GM19043 (cell line): Measurements from ENCODE around the gene SMOC2.

Experiments used
- ATAC-seq: cut with Tn5 transposase; IDR thresholded peaks from one replicate; pipeline ENCODE4 v1.9.1; 2021; ENCODE audit warnings: low read depth; ENCODE audit not compliant: unreplicated experiment

SMOC2 gene

DNA sequence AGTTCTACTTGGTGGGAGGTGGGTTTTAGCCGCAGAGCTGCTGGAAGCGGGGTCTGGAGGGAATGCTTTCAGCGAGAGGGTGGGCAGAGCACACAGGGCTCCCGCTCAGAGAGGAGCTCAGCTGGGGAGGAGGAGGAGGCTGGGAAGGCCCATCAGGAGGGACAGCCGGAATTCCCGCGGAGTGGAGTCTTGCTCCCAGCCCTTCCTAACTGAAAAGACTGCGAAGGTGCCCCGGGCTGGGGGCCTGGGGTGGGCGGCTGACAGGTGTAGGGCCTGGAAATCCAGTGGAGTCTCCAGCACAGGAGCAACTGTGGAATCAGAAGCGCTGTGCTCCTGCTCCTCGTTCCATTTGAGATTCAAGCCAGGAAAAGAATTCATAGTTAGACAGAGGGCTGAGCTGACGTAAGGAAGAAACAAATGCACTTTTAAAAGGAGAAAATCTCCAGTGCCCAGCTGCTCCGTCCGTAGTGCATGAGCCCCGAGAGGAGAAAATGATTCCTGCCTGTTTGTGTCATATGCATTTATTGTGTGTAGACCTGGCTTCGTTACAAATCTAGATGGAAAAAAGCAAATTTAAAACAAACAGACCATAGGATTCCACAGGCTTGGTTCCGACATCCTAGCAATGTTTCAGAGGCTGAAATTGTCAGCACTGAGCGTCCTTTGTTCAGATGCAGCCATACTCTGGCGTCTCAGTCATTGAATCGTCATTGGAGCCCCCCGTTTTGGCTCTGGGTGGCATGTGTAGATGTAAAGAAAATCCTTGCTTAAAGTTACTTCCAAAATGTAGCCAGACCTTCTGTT lies 197.7 kb downstream of the SMOC2 start:
- ATAC-seq, result no peak

DNA sequence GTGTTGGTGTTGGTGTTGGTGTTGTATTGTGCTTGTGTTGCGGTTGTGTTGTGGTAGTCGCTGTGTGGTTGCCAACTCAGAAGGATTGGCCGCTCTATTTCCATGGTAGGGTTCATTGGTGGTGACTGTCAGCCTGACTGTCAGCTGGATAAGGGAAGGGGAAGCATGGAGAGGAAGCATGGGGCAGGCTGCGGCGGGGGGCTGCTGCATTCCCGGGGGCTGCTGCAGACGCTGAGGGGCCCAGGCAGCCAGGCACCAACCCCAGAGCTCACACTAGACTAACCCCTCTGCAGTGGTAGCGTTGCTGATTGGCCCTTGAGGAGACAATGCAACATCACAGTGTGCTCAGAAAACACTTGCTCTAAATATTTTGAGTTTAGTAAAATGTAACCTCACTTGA lies 199.2 kb downstream of the SMOC2 start:
- no peak for ATAC-seq

DNA sequence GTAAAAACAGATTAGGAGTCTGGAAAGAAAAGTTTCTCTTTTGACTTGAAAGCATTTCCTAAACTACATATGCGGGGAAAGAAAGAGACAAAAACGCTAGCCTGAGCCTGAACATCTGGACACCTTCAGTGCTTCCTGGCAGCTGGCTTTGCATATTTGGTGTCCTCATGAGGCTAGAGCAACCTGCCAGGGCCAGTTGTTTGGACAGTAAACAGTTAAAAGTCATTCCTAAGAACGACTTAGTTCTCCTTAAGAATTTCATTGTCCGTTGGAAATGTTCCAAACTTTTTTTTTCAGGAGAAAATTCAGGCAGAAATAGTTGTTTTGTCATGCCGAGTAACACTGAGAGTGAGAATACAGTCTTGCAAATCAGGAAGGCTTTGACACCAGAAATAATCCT lies 199.8 kb downstream of the SMOC2 start:
- no peak for ATAC-seq

DNA sequence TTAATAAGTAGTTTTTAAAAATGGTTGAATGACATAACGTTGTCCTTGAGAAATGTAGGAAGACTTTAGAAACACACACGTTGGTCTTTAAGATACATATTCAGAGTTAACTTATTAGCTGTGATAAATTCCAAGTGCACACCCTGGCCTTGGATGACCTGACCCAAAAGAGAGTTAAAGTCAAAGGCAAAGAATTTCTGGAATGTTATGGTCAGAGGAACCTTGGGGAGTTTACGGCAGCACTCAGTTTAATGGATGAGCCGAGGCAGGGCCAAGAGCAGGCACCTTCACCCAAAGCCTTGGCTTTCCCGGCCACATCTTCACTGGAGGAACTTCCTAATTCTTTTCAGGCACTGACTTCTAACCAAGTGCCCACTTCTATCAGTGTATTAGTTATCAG lies 200.5 kb downstream of the SMOC2 start:
- ATAC-seq, result no peak

DNA sequence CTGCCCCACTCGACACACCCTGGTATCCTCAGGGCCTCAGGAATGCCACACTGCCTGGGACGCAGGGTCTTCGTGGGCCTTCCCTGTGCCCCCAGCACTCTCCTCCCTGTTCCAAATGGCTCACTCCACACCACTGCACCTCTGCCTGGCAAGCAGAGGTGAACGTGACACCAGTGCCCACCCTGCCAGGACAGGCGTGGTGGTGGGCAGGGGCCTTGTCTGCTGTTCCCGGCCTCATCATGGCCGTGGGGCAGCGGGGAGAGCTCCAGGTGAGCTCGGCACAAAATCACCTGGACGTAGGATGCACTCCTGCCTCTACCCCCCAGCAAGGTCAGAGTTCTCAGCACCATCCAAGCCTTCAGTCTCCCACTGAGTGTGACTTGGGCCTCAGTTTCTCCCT lies 202.4 kb downstream of the SMOC2 start:
- ATAC-seq, result no peak

DNA sequence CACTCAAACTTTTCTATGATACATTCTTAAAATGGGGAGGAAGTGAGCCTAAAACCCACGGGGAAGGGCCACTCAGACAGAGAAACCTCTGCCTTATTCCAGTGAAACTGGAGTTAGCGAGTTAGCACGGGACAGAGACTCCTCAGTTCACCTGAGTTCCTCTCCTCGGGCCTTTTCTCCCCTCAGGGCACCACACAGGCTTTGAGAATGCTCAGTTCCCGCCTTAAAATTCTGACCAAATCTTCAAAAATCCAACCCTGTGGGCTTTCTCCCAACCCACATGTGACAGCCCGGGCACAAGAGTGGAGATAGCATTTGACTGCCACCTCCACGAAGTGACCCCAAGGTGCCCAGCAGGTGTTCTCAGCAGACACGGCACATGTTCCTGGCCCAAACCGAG lies 204.3 kb downstream of the SMOC2 start:
- no peak for ATAC-seq

DNA sequence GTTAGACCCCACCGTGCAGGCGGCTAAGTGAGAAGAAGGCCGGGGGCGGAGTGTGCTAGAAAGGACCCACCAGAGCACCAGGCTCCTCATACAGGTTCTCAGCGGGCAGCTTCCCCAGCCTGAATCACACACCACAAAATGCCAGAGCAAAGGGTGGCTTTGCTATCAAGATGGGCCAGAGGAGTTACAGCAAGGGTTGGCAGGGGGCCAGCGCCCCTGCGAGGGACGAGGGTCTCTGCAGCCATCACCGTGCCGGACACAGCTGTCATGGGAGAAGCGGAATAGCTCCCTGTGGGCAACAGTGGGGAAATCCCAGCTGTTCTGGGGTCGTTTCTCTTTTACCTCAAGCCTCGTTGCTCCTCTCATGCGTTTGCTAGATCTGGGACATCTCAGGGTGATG lies 206.3 kb downstream of the SMOC2 start:
- no peak for ATAC-seq

DNA sequence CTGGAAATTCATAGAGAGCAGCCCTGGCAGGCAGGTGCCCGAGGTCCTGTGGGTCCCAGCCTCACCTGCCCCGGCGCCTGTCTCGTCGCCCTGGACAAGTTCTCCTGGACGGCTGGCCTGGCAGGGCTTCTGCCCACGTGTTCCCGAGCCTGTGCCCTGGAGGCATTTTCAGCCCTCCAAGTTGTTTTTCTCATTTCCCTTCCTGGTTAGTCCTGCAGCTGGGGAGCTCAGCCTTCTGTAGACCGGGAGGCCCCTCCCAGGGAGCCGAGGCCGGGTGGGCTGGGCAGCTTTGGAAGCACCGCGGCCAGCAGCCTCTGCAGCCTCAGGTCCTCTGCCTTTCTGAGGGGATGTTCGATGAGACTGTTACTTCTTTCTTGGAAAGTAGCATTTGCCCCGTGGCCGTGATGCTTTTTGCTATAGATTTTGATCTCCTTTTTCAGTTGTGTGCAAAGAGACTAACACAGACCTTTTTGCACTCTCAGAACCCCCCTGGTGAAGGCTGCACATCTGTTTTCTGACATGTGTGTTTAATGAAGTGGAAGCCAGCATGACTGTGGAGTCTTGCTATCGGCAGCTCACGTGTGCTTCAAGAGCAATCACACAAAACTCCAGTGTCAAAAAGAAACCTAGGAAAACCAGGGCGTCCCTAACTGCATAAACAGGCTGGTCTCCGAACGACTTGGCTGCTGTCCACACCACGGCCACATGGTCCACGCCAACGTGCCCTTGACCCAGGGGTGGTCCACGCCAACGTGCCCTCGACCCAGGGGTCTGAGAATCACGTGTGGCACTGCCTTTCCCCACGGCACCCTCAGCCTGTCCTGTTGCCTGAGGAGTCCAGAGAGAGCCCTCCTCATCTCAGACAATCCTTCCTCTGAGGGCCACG lies 207.5 kb downstream of the SMOC2 start:
- ATAC-seq, result no peak

DNA sequence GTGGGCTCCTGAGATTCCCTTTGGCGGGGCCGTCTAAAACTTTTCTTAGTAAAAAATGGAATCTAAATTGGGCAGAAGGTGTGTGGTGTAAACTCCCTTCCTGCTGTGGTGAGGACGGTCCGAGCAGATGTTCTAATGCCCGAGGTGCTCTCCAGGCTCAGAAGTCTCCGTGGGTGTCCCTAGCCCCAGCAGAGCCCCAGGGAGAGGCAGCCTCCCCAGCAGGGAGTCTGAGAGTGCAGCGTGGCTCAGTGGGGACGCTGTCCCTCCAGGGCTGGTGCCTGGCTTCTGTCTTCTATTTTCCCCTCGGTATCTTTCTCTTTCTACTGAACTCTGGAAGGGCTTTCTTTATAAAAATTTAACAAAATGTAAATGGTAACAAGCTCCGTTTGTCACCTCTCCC lies 208.2 kb downstream of the SMOC2 start:
- ATAC-seq, result no peak

DNA sequence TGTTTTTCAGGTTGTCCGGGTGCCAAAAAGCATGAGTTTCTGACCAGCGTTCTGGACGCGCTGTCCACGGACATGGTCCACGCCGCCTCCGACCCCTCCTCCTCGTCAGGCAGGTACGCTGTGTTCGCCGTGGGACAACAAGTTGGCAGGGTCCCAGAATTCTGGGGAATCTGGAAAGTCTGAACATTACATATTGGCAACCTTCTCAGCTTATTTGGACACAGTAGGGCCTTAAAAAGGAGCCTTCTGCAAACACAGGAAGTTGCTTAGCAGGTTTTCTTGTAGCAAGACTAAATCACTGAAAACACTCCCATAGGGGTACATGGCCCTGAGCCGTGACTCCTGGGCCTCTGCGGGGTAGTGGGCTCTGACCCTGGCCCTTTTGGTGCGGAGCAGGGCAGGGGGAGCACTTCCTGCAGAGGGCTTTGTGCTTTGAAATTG lies 209.7 kb downstream of the SMOC2 start:
- no peak for ATAC-seq

GRCh38 chr6:168655462-168656152 lies 214.6 kb downstream of the SMOC2 start:
- ATAC-seq, result no peak

GRCh38 chr6:168658059-168658458 lies 217.1 kb downstream of the SMOC2 start:
- ATAC-seq, result no peak

GRCh38 chr6:168660400-168660945 lies 219.5 kb downstream of the SMOC2 start:
- no peak for ATAC-seq

GRCh38 chr6:168662301-168662936 lies 221.4 kb downstream of the SMOC2 start:
- no peak for ATAC-seq

GRCh38 chr6:168663041-168663440 lies 222.1 kb downstream of the SMOC2 start:
- no peak for ATAC-seq

DNA sequence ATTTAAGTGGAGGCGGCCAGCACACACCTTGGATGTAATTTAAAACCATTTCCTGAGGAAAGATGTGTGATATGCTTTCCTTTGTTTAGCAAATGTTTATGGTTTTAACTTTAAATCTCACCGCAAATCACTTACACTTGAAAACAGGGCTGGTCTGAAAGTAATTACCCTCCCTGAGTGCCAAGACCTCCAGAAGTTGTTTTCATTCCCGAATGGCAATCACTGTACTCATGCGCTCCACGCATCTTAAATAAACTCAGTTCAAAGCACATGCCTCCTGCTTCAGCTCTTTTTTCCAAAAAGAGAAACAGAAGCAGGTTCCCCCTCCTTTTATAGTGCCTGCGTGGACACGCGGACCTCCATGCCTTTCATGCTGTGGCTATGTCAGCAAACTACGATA lies 224.0 kb downstream of the SMOC2 start:
- no peak for ATAC-seq

DNA sequence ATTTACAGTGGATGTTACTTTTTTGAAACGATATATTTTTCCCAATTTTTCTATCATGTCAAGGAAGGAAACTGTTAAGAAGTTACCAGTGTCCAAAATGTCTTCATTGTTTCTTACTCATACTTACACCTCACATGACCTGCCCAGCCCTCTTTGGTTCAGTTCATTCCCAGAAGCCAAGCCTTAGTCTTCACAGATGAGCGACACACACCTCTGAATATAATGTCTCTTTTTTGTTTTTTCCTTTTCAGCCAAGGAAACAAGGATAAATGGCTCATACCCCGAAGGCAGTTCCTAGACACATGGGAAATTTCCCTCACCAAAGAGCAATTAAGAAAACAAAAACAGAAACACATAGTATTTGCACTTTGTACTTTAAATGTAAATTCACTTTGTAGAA lies 225.2 kb downstream of the SMOC2 start:
- ATAC-seq, result no peak

GRCh38 chr6:168666699-168667427 lies 225.9 kb downstream of the SMOC2 start:
- no peak for ATAC-seq

DNA sequence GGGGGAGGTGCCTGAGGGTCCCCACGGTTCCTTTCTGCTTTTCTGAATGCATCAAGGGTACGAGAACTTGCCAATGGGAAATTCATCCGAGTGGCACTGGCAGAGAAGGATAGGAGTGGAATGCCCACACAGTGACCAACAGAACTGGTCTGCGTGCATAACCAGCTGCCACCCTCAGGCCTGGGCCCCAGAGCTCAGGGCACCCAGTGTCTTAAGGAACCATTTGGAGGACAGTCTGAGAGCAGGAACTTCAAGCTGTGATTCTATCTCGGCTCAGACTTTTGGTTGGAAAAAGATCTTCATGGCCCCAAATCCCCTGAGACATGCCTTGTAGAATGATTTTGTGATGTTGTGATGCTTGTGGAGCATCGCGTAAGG lies 226.4 kb downstream of the SMOC2 start:
- ATAC-seq, result no peak
